ENCODE data around the gene LSAMP. TPM values are rescaled to one million over a fixed set of nuclear protein-coding genes. Genes with fewer than 3 reads are reported as not detected.

The LSAMP gene
- total RNA-seq, 1 donor from 2014 or later = 10.2 TPM

GRCh38 chr3:116339441-116340028 lies 105.8 kb downstream of the LSAMP start:
- no peak for DNase-seq (ENCODE audit: low read depth)
- Histone ChIP-seq H3K27me3 (ENCODE audit: control insufficient read depth, insufficient read depth, low read length) (no peaks in the 10 kb centered on the region), H3K36me3 (ENCODE audit: control insufficient read depth, insufficient read depth, low read length) (no peaks in the 10 kb centered on the region), H3K4me3 (ENCODE audit: low read depth, low read length) (no peak overlapping the region)
- no peak for TF ChIP-seq CTCF (IDR thresholded peaks at IDR 0.05; ENCODE audit: insufficient read depth, low read length, poor library complexity, severe bottlenecking)

- Histone ChIP-seq H3K36me3 (ENCODE audit: control insufficient read depth, insufficient read depth, low read length) (no peaks in the 10 kb centered on the region), H3K4me3 (ENCODE audit: low read depth, low read length) (no peak overlapping the region), H3K27me3 (ENCODE audit: control insufficient read depth, insufficient read depth, low read length) (no peaks in the 10 kb centered on the region)
- no peak for TF ChIP-seq CTCF (IDR thresholded peaks at IDR 0.05; ENCODE audit: insufficient read depth, low read length, poor library complexity, severe bottlenecking)
- DNase-seq (ENCODE audit: low read depth) = no peak
Observed at GRCh38 chr3:116338713-116339112, 106.6 kb downstream of the LSAMP start.

- Histone ChIP-seq H3K27me3 (ENCODE audit: control insufficient read depth, insufficient read depth, low read length) (no peaks in the 10 kb centered on the region), H3K36me3 (ENCODE audit: control insufficient read depth, insufficient read depth, low read length) (no peaks in the 10 kb centered on the region), H3K4me3 (ENCODE audit: low read depth, low read length) (no peak overlapping the region)
- no peak for TF ChIP-seq CTCF (IDR thresholded peaks at IDR 0.05; ENCODE audit: insufficient read depth, low read length, poor library complexity, severe bottlenecking)
- no peak for DNase-seq (ENCODE audit: low read depth)
Observed at GRCh38 chr3:116337229-116337628, 108.1 kb downstream of the LSAMP start.

- no peak for DNase-seq (ENCODE audit: low read depth)
- H3K36me3 ChIP-seq (ENCODE audit: control insufficient read depth, insufficient read depth, low read length) = no peaks in the 10 kb centered on the region
- no peak overlapping the region for H3K4me3 ChIP-seq (ENCODE audit: low read depth, low read length)
- no peaks in the 10 kb centered on the region for H3K27me3 ChIP-seq (ENCODE audit: control insufficient read depth, insufficient read depth, low read length)
- no peak for TF ChIP-seq CTCF (IDR thresholded peaks at IDR 0.05; ENCODE audit: insufficient read depth, low read length, poor library complexity, severe bottlenecking)
Observed at GRCh38 chr3:116331380-116331779, 113.9 kb downstream of the LSAMP start.

- no peak for DNase-seq (ENCODE audit: low read depth)
- TF ChIP-seq CTCF (IDR thresholded peaks at IDR 0.05; ENCODE audit: insufficient read depth, low read length, poor library complexity, severe bottlenecking) = no peak
- Histone ChIP-seq H3K4me3 (ENCODE audit: low read depth, low read length) (no peak overlapping the region), H3K27me3 (ENCODE audit: control insufficient read depth, insufficient read depth, low read length) (no peaks in the 10 kb centered on the region), H3K36me3 (ENCODE audit: control insufficient read depth, insufficient read depth, low read length) (no peaks in the 10 kb centered on the region)
Observed at GRCh38 chr3:116322750-116323375, 122.4 kb downstream of the LSAMP start.

GRCh38 chr3:116318370-116318769 lies 126.9 kb downstream of the LSAMP start:
- no peak for TF ChIP-seq CTCF (IDR thresholded peaks at IDR 0.05; ENCODE audit: insufficient read depth, low read length, poor library complexity, severe bottlenecking)
- H3K36me3 ChIP-seq (ENCODE audit: control insufficient read depth, insufficient read depth, low read length) = no peaks in the 10 kb centered on the region
- DNase-seq (ENCODE audit: low read depth) = no peak
- no peaks in the 10 kb centered on the region for H3K27me3 ChIP-seq (ENCODE audit: control insufficient read depth, insufficient read depth, low read length)
- no peak overlapping the region for H3K4me3 ChIP-seq (ENCODE audit: low read depth, low read length)

All from kidney epithelial cell (primary cell).